HG03571 (cell line): ENCODE measurements around the gene LCP1.

Experiments
- ATAC-seq: cut with Tn5 transposase; IDR thresholded peaks from one replicate; pipeline ENCODE4 v1.9.1; 2021; ENCODE audit not compliant: unreplicated experiment

The LCP1 gene

DNA sequence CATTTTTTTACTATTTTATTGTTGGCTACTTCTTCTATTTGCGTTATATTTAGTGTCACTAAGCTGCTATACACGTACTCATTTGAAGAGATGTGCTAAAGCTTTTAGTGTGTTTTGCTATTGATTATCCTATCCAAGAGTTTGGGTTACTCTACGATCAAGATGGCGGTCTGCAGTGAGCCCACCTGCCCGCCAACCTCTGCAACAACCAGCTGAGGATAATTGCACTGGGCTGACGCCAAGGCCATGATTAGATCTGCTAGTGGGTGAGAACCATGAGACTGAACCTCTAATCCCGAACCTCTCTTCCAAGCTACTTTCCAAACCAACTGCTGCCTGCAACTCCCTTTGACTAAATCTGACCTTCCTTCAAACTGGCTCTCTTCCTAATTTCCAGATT lies 78.9 kb downstream of the LCP1 start:
- no peak for ATAC-seq

- no peak for ATAC-seq
Observed at GRCh38 chr13:46102255-46102605, 79.7 kb downstream of the LCP1 start.

GRCh38 chr13:46101484-46102254 lies 80.3 kb downstream of the LCP1 start:
- no peak for ATAC-seq

GRCh38 chr13:46101002-46101401 lies 81.0 kb downstream of the LCP1 start:
- no peak for ATAC-seq

- ATAC-seq: no peak
Observed at GRCh38 chr13:46100191-46100815, 81.7 kb downstream of the LCP1 start.

- ATAC-seq: no peak
Observed at GRCh38 chr13:46097663-46098062, 84.3 kb downstream of the LCP1 start.

DNA sequence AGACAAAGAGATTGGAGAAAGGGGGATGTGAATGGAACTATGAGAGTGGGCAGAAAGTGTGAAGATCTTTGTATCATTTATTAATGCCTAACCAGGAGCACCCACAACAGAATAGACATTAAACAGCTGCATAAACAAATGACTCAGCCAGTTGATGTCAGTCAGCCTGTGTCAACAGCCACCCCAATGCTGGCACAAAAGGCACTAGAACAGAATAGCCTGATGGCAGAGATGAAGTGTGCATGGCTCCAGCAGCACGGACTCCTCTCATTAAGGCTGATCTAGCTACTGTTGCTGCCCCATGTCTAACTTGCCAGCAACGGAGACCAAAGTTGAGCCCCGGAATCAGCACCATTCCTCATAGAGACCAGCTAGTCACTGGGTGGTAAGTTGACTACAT lies 85.0 kb downstream of the LCP1 start:
- no peak for ATAC-seq

GRCh38 chr13:46094478-46094877 lies 87.5 kb downstream of the LCP1 start:
- no peak for ATAC-seq

DNA sequence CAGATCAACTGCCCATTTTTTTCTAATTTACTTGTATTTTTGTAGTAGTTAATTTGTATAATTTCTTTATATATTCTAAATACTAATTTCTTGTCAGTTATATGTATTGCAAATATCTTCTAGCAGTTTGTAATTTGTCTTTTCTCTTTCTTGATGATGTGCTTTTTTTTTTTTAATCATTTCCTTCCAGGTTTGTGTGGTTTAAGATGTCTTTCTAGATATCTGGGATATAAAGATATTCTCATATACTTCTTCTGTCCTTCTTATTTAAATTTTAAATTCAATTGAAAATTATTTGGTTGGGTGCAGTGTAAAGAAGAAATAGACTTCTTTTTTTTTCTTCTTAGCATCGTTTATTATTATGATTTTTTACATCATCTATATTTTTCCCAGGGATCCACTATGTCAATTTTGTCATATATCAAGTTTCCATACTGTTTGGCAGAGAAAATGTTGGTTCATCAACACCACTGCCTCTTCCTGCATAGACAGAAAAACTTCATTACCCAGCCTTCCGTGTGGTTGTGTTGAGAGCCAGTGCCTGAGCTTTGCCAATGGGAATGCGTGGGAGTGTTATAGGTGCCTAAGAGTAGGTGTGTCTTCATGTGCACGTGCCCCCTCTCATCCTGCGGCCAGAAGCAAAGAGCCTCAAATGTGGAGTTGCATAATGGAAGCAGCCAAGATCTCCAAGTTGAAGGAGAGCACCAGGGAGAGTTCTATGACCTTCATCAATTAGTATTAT lies 93.0 kb downstream of the LCP1 start:
- ATAC-seq: no peak

DNA sequence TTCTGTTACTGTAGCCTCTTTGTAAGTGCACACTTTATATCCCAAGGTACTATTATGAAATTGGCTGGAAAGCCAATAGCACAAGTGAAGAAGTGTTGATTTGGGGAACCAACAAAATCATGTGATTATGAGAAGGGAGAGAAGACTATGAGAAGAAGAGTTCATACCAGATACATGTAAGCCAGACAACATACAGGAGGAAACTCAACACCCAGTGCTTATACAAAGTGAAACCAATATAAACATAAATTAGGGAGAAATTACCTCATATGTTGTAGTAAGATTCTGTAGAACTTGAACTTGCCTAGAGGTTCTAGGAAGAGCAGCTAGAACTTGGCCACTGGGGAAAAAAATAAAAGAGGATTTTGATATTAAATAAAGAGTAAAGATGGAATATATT lies 94.5 kb downstream of the LCP1 start:
- ATAC-seq: no peak

DNA sequence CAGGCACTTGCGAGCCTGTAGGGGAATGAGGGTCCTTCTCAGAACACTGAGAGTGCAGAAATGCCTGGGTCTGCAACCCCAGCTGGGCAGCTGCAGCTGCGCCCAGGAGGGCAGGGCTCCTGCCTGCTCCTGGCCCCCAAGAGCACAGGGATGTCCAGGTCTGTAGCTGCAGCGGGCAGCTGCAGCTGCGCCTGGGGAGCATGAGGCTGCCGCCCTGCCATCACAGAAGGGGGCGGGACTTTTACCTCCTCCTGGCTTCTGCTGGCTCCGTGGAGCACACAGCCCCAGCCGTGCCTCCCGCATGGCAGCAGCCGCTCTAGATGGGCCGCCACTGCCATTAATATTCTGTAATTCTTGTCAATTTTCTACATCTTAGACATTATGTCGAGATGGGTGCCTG lies 95.0 kb downstream of the LCP1 start:
- no peak for ATAC-seq

DNA sequence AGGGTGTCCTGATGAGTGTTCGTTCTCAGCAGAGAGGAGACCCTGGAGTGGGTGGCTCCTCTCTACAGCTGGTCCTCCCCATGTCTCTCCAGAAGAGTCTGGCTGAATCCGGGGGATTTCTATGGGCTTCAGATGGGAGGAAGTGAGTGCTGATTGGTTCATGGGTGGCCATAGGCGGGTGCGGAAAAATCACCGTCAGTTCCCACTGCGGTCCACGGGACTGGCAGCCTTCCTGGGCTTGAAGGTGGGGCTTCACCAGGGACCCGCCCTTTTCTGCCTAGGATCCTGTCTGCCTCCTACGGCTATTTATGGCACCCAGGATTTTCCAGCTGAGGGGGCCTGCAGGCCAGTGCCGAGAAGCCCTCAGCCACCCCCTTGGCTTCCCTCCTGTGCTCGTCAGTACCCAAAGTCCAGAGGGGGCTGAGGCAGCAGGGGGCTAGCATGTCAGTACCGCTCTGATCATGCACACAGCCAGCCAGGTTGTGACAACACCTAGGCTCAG lies 95.5 kb downstream of the LCP1 start:
- ATAC-seq: no peak

DNA sequence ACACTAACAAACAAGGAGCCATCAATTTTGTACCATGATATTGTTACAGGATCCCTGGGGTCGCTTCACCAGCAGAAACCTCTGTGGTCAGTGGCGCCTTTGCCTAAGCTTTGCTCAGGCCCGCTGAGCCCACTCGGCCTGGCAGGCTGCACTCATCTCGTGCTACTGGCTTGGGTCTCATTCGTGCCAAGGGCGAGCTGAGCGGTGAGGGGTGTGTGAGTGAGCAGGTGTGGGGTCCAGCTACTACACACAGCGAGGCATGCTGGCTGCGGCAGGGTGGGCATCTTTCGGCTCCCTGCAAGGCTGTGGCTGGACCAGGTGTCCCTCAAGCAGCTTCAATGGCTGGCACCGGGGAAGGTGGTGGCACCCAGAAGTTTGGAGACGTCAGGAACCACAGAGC lies 96.2 kb downstream of the LCP1 start:
- ATAC-seq: no peak

DNA sequence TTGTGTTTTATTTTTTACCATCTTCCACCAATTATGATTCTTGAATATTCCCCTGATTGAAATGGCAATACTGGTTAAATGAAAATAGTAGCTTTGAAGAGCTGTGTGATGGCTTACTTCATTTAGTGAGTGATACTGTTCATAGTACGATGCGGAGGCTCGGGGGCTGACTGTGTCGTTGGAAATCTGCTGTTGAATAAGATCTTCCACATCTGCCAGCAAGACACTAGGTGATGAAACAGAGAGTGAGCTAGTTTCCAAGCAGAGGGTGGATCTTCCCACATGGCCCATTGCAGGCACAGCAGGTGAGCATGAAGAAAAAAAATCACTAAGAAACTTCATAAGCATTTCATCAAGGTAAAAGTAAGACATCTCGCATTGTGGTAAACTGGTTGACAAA lies 99.7 kb downstream of the LCP1 start:
- no peak for ATAC-seq

- ATAC-seq: no peak
Observed at GRCh38 chr13:46079770-46080169, 102.2 kb downstream of the LCP1 start.

GRCh38 chr13:46077265-46077664 lies 104.7 kb downstream of the LCP1 start:
- no peak for ATAC-seq

DNA sequence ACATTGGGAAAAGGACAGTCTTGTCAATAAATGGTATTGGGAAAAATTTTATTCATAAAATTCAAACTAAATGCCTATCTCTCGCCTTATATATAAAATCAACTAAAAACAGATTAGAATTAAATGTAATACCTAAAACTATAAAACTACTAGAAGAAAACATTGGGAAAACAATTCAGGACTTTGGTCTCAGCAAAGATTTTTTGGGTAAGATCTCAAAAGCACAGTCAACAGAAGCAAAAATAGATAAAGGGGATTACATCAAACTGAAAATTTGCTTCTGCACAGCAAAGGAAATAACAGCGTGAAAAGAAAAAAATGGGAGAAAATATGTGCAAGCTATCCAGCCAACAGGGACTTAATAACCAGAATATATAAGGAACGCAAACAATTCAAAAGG lies 105.2 kb downstream of the LCP1 start:
- ATAC-seq: no peak
